Fibroblast of lung (primary cell): ENCODE results near the gene HDAC6. TPM values are rescaled to one million over a fixed set of nuclear protein-coding genes. Genes with fewer than 3 reads are reported as not detected.

Experiments
- DNase-seq, 2 donors: peaks; one replicate each; pipeline versions ENCODE4 v3.0.0 to v3.0.0-alpha.2; 2010; ENCODE audit warnings: low read depth in 2 of 2
- H2AFZ ChIP-seq: 2 replicates; pipeline ENCODE4 v1.5.1; 2012; ENCODE audit warnings: low read length, control low read depth, inconsistent platforms
- H3K27ac ChIP-seq: 2 replicates; pipeline ENCODE4 v1.5.1; 2011; ENCODE audit warnings: low read length, control low read depth; ENCODE audit not compliant: insufficient read depth
- H3K27me3 ChIP-seq: 2 replicates; pipeline ENCODE4 v1.5.1; 2011; ENCODE audit warnings: mild to moderate bottlenecking, low read length; ENCODE audit not compliant: control insufficient read depth, insufficient read depth
- H3K36me3 ChIP-seq: 2 replicates; pipeline ENCODE4 v1.5.1; 2011; ENCODE audit warnings: low read length; ENCODE audit not compliant: control insufficient read depth, insufficient read depth
- H3K4me1 ChIP-seq: 2 replicates; pipeline ENCODE4 v1.5.1; 2011; ENCODE audit warnings: low read length; ENCODE audit not compliant: control insufficient read depth, insufficient read depth; ENCODE audit errors: extremely low read depth
- H3K4me2 ChIP-seq: 2 replicates; pipeline ENCODE4 v1.5.1; 2011; ENCODE audit warnings: low read length, control low read depth; ENCODE audit not compliant: insufficient read depth; ENCODE audit errors: extremely low read depth
- H3K4me3 ChIP-seq, 4 experiments: fragments of 200-600 bp in 1 of 4; sonication (generic) in 1 of 4; replicated peaks in 1 of 4; 2 replicates each; pipeline ENCODE4 v1.5.1; 2011 to 2016; ENCODE audit warnings: low read length in 4 of 4, low read depth in 3 of 4, mild to moderate bottlenecking in 3 of 4, control low read depth in 2 of 4, inconsistent platforms in 1 of 4, mixed read lengths in 1 of 4; ENCODE audit not compliant: insufficient read depth in 1 of 4; ENCODE audit errors: control extremely low read depth in 1 of 4
- H3K79me2 ChIP-seq: 2 replicates; pipeline ENCODE4 v1.5.1; 2012; ENCODE audit warnings: mild to moderate bottlenecking, low read length, inconsistent platforms; ENCODE audit not compliant: control insufficient read depth, insufficient read depth
- H3K9ac ChIP-seq: 2 replicates; pipeline ENCODE4 v1.5.1; 2011; ENCODE audit warnings: mild to moderate bottlenecking, low read length, control low read depth; ENCODE audit not compliant: insufficient read depth
- H3K9me3 ChIP-seq: 2 replicates; pipeline ENCODE4 v1.5.1; 2012; ENCODE audit warnings: low read depth, low read length; ENCODE audit not compliant: control insufficient read depth, insufficient read depth
- H4K20me1 ChIP-seq: 2 replicates; pipeline ENCODE4 v1.5.1; 2011; ENCODE audit warnings: low read length; ENCODE audit not compliant: control insufficient read depth, insufficient read depth; ENCODE audit errors: extremely low read depth
- EZH2 ChIP-seq: IDR thresholded peaks from 2 replicates; pipeline ENCODE4 v1.5.1; 2012; ENCODE audit warnings: low read length, control low read depth, mild to moderate bottlenecking; ENCODE audit errors: missing control alignments
- polyA plus RNA-seq, 2 donors: library from polyadenylated mRNA; depleted of rRNA in 1 of 2; stranded (reverse) in 1 of 2; unstranded in 1 of 2; fragments of >200 nt; gene quantifications; 2 replicates each; pipeline ENCODE4 v1.2.1, GENCODE V29; 2011 to 2012; ENCODE audit warnings: missing spikeins in 1 of 2
- total RNA-seq: library from RNA; depleted of rRNA; stranded (reverse); fragments of >200 nt; gene quantifications from 2 replicates; pipeline ENCODE4 v1.2.1, GENCODE V29; 2014
- TF ChIP-seq, protein P1 (sequence below), 2 donors: IDR thresholded peaks in 1 of 2; conservative IDR thresholded peaks in 1 of 2; 1 replicate in 1 of 2; 2 replicates in 1 of 2; pipeline ENCODE4 v1.5.1; 2011 to 2012; ENCODE audit warnings: low read length in 2 of 2, control low read depth in 1 of 2, inconsistent platforms in 1 of 2, low read depth in 1 of 2, mild to moderate bottlenecking in 1 of 2

HDAC6 gene
- total and polyA plus RNA-seq, 2 donors (not counting 1 experiment from before 2014, with no cell fraction given): 20.0 to 32.5 TPM

DNA sequence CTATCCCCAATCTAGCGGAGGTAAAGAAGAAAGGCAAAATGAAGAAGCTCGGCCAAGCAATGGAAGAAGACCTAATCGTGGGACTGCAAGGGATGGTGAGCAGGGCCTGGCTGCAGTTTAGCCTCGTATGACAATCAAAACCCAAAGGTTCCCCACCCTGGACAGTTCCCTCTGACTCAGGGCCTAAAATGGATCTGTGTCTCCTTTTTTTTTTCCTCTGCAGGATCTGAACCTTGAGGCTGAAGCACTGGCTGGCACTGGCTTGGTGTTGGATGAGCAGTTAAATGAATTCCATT lies 986 bp downstream of the HDAC6 start:
- DNase-seq: no peak
- no peak overlapping the region for H3K9ac ChIP-seq
- no peaks in the 10 kb centered on the region for H3K9me3 ChIP-seq
- H4K20me1 ChIP-seq: no peaks in the 10 kb centered on the region
- H3K36me3 ChIP-seq: no peaks in the 10 kb centered on the region
- H3K4me3 ChIP-seq: peak overlapping the region; percentile 57 to 74 (median 70)
- peak overlapping the region; percentile 15 for H3K4me2 ChIP-seq
- TF ChIP-seq, protein P1, sequence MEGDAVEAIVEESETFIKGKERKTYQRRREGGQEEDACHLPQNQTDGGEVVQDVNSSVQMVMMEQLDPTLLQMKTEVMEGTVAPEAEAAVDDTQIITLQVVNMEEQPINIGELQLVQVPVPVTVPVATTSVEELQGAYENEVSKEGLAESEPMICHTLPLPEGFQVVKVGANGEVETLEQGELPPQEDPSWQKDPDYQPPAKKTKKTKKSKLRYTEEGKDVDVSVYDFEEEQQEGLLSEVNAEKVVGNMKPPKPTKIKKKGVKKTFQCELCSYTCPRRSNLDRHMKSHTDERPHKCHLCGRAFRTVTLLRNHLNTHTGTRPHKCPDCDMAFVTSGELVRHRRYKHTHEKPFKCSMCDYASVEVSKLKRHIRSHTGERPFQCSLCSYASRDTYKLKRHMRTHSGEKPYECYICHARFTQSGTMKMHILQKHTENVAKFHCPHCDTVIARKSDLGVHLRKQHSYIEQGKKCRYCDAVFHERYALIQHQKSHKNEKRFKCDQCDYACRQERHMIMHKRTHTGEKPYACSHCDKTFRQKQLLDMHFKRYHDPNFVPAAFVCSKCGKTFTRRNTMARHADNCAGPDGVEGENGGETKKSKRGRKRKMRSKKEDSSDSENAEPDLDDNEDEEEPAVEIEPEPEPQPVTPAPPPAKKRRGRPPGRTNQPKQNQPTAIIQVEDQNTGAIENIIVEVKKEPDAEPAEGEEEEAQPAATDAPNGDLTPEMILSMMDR (conservative IDR thresholded peaks at IDR 0.05 in 1 of 2, IDR thresholded peaks at IDR 0.05 in 1 of 2; ENCODE audit: low read depth in 1 of 2, low read length in 2 of 2): no peak
- TF ChIP-seq EZH2: no peak
- H3K27me3 ChIP-seq: no peaks in the 10 kb centered on the region
- no peak overlapping the region for H2AFZ ChIP-seq
- peak overlapping the region; percentile 95 for H3K27ac ChIP-seq
- no peaks in the 10 kb centered on the region for H3K79me2 ChIP-seq
- H3K4me1 ChIP-seq: no peaks in the 10 kb centered on the region

DNA sequence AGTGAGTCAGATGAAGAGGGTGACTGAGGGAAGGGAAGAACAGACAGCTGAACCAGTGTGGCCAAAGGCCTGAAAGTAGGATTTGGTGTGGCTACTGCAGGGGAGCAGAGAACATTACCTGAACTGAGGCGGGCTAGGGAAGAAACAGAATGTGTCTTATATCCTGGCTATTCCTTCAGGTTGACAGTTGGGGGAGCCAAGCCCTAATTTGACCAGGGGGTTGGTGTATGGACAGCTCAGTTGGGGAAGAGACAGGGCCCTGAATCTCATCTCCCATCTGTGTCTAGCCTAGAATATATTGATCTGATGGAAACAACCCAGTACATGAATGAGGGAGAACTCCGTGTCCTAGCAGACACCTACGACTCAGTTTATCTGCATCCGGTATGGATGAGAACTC lies 4.2 kb downstream of the HDAC6 start:
- Histone ChIP-seq H3K27me3 (no peaks in the 10 kb centered on the region), H3K79me2 (no peaks in the 10 kb centered on the region), H3K27ac (no peak overlapping the region), H4K20me1 (no peaks in the 10 kb centered on the region), H3K4me3 (no peak overlapping the region), H3K9me3 (no peaks in the 10 kb centered on the region), H2AFZ (no peak overlapping the region), H3K36me3 (no peaks in the 10 kb centered on the region), H3K4me2 (no peak overlapping the region), H3K4me1 (no peaks in the 10 kb centered on the region), H3K9ac (no peak overlapping the region)
- no peak for DNase-seq
- TF ChIP-seq, protein P1 (conservative IDR thresholded peaks at IDR 0.05 in 1 of 2, IDR thresholded peaks at IDR 0.05 in 1 of 2; ENCODE audit: low read depth in 1 of 2, low read length in 2 of 2): no peak
- TF ChIP-seq EZH2: no peak

DNA sequence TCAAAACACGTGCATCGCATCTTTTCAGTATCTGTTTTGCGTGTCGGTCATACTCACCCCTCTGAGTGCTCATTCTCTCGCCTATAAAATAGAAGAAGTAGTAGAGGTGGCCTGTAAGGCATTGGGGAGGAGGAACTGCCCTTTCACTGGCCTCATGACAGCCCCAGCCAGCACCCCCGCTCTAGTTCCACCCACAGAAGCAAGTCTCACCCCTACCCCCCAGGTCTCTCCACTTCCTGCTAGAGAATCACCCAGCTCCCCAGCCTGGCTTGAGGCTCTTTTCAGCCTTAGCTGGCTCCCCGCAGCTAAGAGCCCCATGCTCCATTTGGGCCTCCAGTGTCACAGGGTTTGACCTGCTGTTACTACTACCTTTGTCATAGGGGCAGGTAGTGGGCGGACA lies 11.8 kb downstream of the HDAC6 start:
- no peak overlapping the region for H3K9ac ChIP-seq
- no peak for TF ChIP-seq EZH2
- TF ChIP-seq, protein P1 (conservative IDR thresholded peaks at IDR 0.05 in 1 of 2, IDR thresholded peaks at IDR 0.05 in 1 of 2; ENCODE audit: low read depth in 1 of 2, low read length in 2 of 2): no peak
- H3K4me1 ChIP-seq: no peaks in the 10 kb centered on the region
- DNase-seq: no peak
- no peaks in the 10 kb centered on the region for H4K20me1 ChIP-seq
- no peaks in the 10 kb centered on the region for H3K27me3 ChIP-seq
- no peak overlapping the region for H2AFZ ChIP-seq
- no peaks in the 10 kb centered on the region for H3K9me3 ChIP-seq
- H3K4me3 ChIP-seq: no peak overlapping the region
- H3K79me2 ChIP-seq: no peaks in the 10 kb centered on the region
- no peaks in the 10 kb centered on the region for H3K36me3 ChIP-seq
- no peak overlapping the region for H3K4me2 ChIP-seq
- H3K27ac ChIP-seq: no peak overlapping the region
